NOMO-1 treated with dmso at 0.1 percent for 144 hours (cell line): Measurements from ENCODE around the gene KCTD21.
A peak's percentile ranks its signal among the peaks of the same experiment; 100 is the strongest.

ENCODE experiments used
- DNase-seq: peaks from one replicate; lab custom pipeline; 2025; ENCODE audit not compliant: unreplicated experiment; lab: John Stamatoyannopoulos, UW

Gene KCTD21

GRCh38 chr11:78202733-78203167, 14.3 kb upstream of the KCTD21 start:
- DNase-seq: no peak

- DNase-seq: no peak
Measured at GRCh38 chr11:78201096-78201818, 12.8 kb upstream of the KCTD21 start.

GRCh38 chr11:78200553-78200952, 12.1 kb upstream of the KCTD21 start:
- DNase-seq: no peak

DNA sequence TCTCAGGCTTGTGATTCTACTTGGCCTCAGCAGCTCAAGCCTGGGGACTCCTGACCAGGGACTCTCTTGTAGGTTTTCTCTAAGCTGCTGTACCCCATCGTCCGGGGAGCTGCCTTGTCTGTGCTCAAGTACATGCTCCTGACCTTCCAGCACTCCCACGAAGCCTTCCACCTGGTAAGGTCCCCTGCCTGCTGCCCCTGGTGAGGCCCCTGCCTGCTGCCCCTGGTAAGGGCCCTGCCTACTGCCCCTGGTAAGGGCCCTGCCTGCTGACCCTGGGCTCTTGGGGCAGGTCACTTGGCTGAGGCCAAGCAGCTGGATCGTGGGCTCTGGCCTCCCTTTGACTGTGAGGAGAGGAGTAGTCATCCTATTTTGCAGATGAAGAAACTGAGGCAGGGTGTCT, 11.6 kb upstream of the KCTD21 start:
- no peak for DNase-seq

DNA sequence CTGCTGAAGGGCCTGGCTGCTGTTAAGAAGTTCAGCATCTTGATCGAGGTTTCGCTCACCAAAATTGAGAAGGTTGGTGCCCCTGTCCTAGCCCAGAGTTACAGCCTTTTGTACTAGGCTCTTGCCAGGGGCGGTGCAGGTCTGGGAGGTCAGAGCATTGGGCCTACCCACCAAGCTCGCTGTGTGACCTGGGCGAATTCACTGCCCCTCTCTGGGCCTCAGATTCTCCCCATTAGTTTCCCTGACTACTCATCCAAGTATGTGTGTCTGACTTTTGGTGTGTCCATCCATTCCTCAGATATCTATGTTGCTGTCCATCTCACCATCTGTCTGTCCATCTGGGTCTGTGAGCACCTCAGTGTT, 11.2 kb upstream of the KCTD21 start:
- no peak for DNase-seq

GRCh38 chr11:78199015-78199652, 10.7 kb upstream of the KCTD21 start:
- no peak for DNase-seq

DNA sequence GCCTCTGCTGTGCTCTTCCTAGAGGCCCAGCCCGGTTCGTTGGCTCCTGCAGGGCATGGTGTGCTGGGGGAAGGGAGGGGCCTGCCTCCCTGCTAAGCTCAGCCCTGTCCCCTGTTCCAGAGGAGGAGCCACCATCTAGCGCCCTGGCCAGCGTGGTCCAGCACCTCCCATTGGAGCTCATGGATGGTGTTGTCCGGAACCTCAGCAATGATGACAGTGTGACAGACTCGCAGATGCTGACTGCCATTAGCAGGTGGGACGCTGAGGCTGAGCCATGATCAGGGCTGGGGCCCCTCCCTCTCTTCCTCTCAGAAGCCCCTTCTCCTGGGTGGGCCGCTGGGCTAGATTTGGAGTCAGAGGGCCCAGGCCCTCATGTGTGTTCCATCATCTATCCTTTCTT, 9.4 kb upstream of the KCTD21 start:
- no peak for DNase-seq

DNA sequence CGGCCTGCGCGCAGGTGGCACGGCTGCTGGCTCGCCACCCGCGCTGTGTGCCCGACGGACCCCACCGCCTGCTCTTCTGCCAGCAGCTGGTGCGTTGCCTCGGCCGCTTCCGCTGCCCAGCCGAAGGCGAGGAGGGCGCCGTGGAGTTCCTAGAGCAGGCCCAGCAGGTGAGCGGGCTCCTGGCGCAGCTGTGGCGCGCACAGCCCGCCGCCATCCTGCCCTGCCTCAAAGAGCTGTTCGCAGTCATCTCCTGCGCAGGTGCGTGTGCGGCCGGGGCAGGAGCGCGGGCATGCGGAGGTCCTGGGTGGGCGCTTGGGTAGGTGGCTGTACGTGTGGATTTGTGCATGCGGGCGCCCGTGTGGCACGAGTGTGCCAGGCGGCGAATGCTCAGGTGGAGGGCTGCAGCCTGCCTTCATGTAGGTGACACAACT, 8.2 kb upstream of the KCTD21 start:
- DNase-seq: no peak

- DNase-seq: no peak
Measured at GRCh38 chr11:78195917-78196560, 7.6 kb upstream of the KCTD21 start.

- DNase-seq: no peak
Measured at GRCh38 chr11:78194490-78194889, 6.1 kb upstream of the KCTD21 start.

GRCh38 chr11:78193806-78194205, 5.4 kb upstream of the KCTD21 start:
- no peak for DNase-seq

DNA sequence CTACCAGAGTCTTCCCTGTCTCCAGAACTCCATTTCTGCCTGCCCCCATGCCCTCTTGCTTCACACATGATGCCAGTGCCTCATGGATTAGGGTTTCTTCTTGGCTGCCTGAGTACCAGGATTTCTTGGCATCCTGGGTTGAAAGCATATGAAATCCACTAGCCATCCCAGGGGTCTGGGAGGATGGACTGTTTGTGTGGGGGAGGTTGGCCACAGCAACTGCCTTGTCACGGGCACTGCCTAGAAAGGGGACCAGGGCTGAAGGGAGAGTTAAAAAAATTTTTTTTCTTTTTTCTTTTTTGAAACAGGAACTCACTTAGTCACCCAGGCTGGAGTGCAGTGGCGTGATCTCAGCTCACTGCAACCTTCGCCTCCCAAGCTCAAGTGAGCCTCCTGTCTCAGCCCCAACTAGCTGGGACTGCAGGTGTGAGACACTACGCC, 4.5 kb upstream of the KCTD21 start:
- DNase-seq: no peak

- DNase-seq: no peak
Measured at GRCh38 chr11:78192223-78192719, 3.8 kb upstream of the KCTD21 start.

- no peak for DNase-seq
Measured at GRCh38 chr11:78190871-78191538, 2.6 kb upstream of the KCTD21 start.

GRCh38 chr11:78190374-78190773, 1.9 kb upstream of the KCTD21 start:
- DNase-seq: no peak

DNA sequence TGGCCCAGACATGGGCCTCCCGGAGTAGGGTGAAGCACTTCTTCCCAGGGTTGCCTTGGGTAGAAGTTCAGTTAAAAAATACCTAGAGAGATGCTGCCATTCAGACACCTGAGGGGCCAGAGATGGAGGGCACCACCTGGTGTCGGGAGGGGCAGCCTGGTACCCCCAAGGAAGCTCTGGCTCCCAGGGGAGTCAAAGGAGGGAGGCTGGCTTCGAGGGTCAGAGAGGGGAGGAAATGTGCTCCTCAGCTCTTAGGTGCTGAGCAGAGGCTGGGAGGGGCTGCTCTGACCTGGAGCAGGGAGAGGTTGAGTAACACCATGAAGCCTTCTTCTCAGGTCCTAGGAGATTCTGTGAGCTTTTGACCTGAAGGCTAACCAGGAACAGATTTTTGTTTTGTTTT, 1.4 kb upstream of the KCTD21 start:
- DNase-seq: no peak

DNA sequence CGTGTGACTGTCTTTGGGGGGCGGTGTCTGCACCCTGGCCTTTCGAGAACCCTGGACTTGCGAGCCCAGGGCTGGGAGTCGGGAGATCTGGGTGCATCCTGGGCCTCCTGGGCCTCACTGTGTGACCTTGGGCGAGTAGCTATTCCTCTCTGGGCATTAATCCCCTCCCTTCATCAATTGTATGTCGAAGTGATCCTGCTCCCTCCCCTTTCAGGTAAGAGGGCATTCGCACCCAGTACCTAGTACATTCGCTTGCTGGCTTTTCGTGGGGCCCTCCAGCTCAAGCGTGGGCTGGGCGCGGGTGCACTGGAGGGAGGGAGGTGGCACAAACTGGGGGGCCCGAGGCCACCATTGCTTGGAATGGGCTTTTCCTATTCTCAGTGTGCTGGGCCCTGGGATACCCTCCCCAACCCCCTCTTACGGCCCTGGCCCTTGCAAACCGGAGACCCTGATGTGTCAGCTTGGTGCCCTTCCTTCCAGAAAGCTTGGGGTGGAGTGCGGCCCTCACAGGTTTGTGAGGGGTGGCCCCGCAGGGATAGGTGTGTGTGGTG, 823 bp upstream of the KCTD21 start:
- no peak for DNase-seq

GRCh38 chr11:78187366-78188285, 800 bp downstream of the KCTD21 start:
- peak; percentile 99 for DNase-seq

DNA sequence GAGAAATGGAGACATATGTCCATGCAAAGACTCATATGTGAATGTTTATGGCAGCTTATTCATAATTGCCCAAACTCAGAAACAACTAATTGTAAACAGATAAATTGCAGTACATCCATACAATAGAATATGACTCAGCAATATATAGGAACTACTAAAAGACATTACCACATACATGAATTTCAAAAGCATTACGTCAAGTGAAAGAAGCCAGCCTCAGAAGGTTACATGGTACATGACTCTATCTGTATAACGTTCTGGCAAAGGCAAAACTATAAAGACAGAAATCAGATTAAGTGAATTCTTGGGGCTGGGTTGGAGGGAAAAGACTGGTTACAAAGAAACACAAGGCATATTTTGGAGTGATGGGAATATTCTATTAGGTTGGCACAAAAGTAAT, 7.2 kb downstream of the KCTD21 start:
- DNase-seq: no peak

- no peak for DNase-seq
Measured at GRCh38 chr11:78180751-78181150, 7.7 kb downstream of the KCTD21 start.
